ENCODE measurements around the gene KCTD17.

KCTD17 gene, protein sequence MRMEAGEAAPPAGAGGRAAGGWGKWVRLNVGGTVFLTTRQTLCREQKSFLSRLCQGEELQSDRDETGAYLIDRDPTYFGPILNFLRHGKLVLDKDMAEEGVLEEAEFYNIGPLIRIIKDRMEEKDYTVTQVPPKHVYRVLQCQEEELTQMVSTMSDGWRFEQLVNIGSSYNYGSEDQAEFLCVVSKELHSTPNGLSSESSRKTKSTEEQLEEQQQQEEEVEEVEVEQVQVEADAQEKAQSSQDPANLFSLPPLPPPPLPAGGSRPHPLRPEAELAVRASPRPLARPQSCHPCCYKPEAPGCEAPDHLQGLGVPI

DNA sequence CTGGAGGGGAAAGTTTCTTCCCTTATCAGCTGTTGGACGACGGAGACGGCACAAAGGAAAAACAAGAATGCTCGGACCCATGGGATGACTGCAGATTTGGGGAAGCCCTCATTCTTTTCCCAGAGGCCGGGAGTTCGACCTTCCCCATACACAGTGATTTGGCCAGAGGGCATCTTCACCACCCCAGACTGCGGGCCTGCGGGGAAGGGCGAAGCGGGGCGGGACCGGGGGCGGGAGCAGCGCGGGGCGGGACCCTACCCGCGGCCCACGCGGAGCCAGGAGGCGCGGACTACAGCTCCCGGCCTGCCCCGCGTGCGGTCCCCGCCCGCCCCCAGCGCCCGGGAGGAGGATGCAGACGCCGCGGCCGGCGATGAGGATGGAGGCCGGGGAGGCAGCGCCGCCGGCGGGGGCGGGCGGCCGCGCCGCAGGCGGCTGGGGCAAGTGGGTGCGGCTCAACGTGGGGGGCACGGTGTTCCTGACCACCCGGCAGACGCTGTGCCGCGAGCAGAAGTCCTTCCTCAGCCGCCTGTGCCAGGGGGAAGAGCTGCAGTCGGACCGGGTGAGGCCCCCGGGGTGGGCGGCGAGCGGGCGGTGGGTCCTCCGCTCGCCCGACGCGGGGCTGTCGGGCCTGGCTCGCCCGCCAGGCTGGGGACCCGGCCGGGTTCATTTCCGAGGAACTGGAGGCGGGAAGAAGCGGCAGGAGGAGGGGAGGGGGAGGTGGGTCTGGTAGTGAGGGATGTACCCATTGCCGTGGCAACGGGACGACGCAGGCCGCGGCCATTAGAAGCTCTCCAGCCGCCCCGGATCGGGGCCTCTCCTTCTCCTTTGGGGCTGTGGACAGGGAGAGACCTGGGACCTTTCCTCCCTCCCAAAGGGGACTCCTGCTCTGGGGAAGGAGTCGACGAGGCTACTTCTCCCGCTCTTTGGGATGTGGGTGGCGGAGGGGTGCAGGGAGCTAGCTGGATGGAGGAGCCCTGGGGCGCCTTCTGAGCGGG is at the start of gene KCTD17:
KCTD17 (plus strand) TSS at position 352 of the 995 bp plus-strand sequence; CDS start at position 371, 19 bp downstream.
- peaks cover 12% of the 10 kb centered on the region for H3K4me1 Mint-ChIP-seq (ENCODE audit: low read depth)
- peaks cover 7% of the 10 kb centered on the region for H3K36me3 Mint-ChIP-seq (ENCODE audit: low read depth)
- H3K27ac Mint-ChIP-seq, result peak within 1 kb of the TSS; percentile 63
- H3K27me3 Mint-ChIP-seq, result no peaks in the 10 kb centered on the region
- H3K9me3 Mint-ChIP-seq, result no peaks in the 10 kb centered on the region
- peak within 1 kb of the TSS; percentile 84 for H3K4me3 Mint-ChIP-seq

- H3K27me3 Mint-ChIP-seq, result peaks cover 16% of the 10 kb centered on the region
- H3K27ac Mint-ChIP-seq, result no peak overlapping the region
- no peaks in the 10 kb centered on the region for H3K9me3 Mint-ChIP-seq
- H3K36me3 Mint-ChIP-seq (ENCODE audit: low read depth), result no peaks in the 10 kb centered on the region
- no peaks in the 10 kb centered on the region for H3K4me1 Mint-ChIP-seq (ENCODE audit: low read depth)
- H3K4me3 Mint-ChIP-seq, result no peak overlapping the region
Observed at GRCh38 chr22:37001826-37002225, 49.7 kb upstream of the KCTD17 start.

DNA sequence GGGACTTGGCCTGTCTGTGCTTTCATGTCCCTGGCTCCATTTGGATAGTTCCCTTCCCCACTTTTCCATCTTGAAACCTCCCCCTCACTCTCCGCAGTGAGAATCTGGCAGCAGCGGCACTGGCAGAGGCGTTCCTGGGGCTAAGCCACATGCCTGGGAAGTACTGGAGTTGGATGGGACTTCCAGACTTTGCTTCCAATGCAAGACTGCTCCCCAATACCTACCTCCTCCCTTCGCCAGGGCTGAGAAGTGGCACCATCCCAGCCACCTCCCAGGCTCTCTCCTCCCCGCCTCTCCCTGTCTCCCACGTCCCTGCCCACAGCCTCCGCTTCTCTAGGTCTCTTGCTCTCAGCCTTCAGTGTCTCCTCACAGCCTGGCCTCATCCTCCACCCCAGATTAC is 48.9 kb upstream of the KCTD17 start:
- Mint-ChIP-seq H3K27me3 (peaks cover 13% of the 10 kb centered on the region), H3K4me3 (no peak overlapping the region), H3K9me3 (no peaks in the 10 kb centered on the region), H3K4me1 (ENCODE audit: low read depth) (no peaks in the 10 kb centered on the region), H3K36me3 (ENCODE audit: low read depth) (no peaks in the 10 kb centered on the region), H3K27ac (no peak overlapping the region)

GRCh38 chr22:37007651-37008050 is 43.9 kb upstream of the KCTD17 start:
- Mint-ChIP-seq H3K27me3 (peaks cover 13% of the 10 kb centered on the region), H3K36me3 (ENCODE audit: low read depth) (no peaks in the 10 kb centered on the region), H3K4me1 (ENCODE audit: low read depth) (no peaks in the 10 kb centered on the region), H3K27ac (no peak overlapping the region), H3K4me3 (no peak overlapping the region), H3K9me3 (no peaks in the 10 kb centered on the region)

DNA sequence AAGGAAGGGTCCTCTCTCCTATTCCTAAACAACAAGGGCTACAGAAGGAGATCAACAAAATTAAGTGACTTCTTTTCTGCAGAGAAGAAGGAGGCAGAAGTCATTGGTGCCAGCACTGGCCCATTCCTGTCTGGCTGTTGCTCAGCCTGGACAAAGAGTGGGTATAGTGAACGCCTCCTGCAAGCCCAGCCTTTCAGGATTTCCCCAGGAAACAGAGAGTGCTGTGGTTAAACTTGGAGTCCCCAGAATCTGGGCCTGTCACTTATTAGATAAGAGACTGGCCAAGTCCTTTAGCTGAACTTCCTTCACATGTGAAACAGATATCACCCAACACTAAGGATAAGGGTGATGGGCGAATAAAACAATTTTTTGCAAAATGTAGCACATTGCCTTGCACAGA is 43.2 kb upstream of the KCTD17 start:
- no peaks in the 10 kb centered on the region for H3K9me3 Mint-ChIP-seq
- peaks cover 13% of the 10 kb centered on the region for H3K27me3 Mint-ChIP-seq

DNA sequence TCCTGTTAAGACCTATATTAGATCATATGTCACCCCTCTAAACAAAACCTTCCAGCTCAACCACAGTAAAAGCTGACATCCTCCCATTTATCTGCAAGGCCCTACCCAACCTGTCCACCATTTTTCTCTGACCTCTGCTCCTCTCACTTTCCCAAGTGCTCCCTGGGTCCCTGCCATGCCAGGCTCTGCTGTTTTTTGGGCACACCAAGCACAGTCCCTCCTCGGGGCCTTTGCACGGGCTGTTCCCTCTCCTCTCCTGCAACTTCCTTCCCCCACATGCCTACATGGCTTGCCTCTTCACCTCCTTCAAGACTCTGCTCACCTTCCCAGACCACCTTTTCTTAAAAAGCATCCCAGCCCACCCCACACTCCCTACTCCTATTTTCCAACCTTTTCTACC is 42.1 kb upstream of the KCTD17 start:
- Mint-ChIP-seq H3K27me3 (peaks cover 13% of the 10 kb centered on the region), H3K4me3 (no peak overlapping the region), H3K36me3 (ENCODE audit: low read depth) (no peaks in the 10 kb centered on the region), H3K27ac (no peak overlapping the region), H3K9me3 (no peaks in the 10 kb centered on the region), H3K4me1 (ENCODE audit: low read depth) (no peaks in the 10 kb centered on the region)

More for the DNA sequence above, 43.2 kb upstream of the KCTD17 start:
- H3K36me3 Mint-ChIP-seq (ENCODE audit: low read depth), result no peaks in the 10 kb centered on the region
- H3K27ac Mint-ChIP-seq, result no peak overlapping the region
- no peak overlapping the region for H3K4me3 Mint-ChIP-seq
- no peaks in the 10 kb centered on the region for H3K4me1 Mint-ChIP-seq (ENCODE audit: low read depth)

GRCh38 chr22:37010174-37010573 is 41.4 kb upstream of the KCTD17 start:
- no peaks in the 10 kb centered on the region for H3K4me1 Mint-ChIP-seq (ENCODE audit: low read depth)
- H3K4me3 Mint-ChIP-seq, result no peak overlapping the region
- no peaks in the 10 kb centered on the region for H3K36me3 Mint-ChIP-seq (ENCODE audit: low read depth)
- peaks cover 13% of the 10 kb centered on the region for H3K27me3 Mint-ChIP-seq
- no peak overlapping the region for H3K27ac Mint-ChIP-seq
- H3K9me3 Mint-ChIP-seq, result no peaks in the 10 kb centered on the region

GRCh38 chr22:37010976-37011375 is 40.6 kb upstream of the KCTD17 start:
- Mint-ChIP-seq H3K27ac (no peak overlapping the region), H3K9me3 (no peaks in the 10 kb centered on the region), H3K4me3 (no peak overlapping the region), H3K27me3 (peaks cover 10% of the 10 kb centered on the region), H3K4me1 (ENCODE audit: low read depth) (no peaks in the 10 kb centered on the region), H3K36me3 (ENCODE audit: low read depth) (no peaks in the 10 kb centered on the region)

DNA sequence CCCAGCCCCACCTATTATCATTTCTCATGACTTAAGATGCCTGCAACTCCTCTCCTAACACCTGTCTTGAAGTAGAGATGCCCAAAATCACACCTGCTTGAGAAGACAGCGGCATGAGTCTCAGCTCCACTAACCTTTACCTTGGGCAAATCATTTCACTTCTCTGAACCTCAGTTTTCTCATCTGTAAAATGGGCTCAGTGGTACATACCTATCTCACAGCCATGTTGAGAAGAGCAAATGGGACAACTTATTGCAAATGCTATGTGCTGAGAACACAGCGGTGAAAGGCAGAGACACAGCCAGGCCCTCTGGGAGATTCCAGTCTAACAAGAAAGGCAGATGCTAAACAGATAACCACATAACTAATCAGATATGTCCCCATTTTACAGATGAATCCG is 40.1 kb upstream of the KCTD17 start:
- H3K4me3 Mint-ChIP-seq, result no peak overlapping the region
- no peaks in the 10 kb centered on the region for H3K36me3 Mint-ChIP-seq (ENCODE audit: low read depth)
- H3K4me1 Mint-ChIP-seq (ENCODE audit: low read depth), result no peaks in the 10 kb centered on the region
- no peak overlapping the region for H3K27ac Mint-ChIP-seq
- H3K27me3 Mint-ChIP-seq, result peaks cover 6% of the 10 kb centered on the region
- H3K9me3 Mint-ChIP-seq, result no peaks in the 10 kb centered on the region

- no peak overlapping the region for H3K4me3 Mint-ChIP-seq
- H3K9me3 Mint-ChIP-seq, result no peaks in the 10 kb centered on the region
- H3K27me3 Mint-ChIP-seq, result no peaks in the 10 kb centered on the region
- no peaks in the 10 kb centered on the region for H3K36me3 Mint-ChIP-seq (ENCODE audit: low read depth)
- H3K27ac Mint-ChIP-seq, result no peak overlapping the region
- H3K4me1 Mint-ChIP-seq (ENCODE audit: low read depth), result no peaks in the 10 kb centered on the region
Observed at GRCh38 chr22:37012262-37012904, 39.2 kb upstream of the KCTD17 start.

DNA sequence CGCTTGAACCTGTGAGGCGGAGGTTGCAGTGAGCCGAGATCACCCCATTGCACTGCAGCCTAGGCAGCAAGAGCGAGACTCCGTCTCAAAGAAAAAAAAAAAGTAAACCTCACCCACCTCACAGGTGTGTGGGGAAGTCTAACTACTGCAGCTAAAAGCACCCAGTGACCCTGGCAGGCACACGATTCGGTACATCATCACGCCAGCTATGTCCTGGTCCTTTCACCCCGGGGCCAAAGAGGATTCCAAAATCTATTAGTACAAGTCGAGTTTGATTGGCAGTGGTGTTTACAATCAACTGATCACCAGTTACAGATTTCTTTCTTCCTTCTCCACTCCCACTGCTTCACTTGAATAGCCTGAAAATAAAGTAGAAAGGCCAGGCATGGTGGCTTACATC is 38.6 kb upstream of the KCTD17 start:
- no peaks in the 10 kb centered on the region for H3K36me3 Mint-ChIP-seq (ENCODE audit: low read depth)
- no peaks in the 10 kb centered on the region for H3K9me3 Mint-ChIP-seq
- no peak overlapping the region for H3K4me3 Mint-ChIP-seq
- H3K4me1 Mint-ChIP-seq (ENCODE audit: low read depth), result no peaks in the 10 kb centered on the region
- H3K27me3 Mint-ChIP-seq, result no peaks in the 10 kb centered on the region
- no peak overlapping the region for H3K27ac Mint-ChIP-seq

DNA sequence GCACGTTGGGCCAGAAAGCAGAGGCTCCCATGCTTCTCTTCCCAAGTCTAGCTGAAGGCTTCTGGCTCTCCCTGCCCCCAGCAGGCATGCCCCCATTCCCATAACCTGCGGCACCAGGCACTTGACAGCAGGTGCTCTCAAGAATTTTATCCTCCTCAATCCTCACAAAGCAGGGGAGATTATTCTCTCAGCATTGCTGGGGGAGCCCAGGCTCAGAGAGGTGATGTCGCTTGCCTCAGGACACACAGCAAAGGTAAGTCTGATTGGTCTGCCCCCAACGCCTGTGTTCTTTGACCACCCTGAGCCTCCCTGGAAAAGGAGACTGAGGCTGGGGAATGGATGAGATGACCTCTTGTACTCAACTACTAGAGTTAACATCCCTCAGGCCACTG is 37.1 kb upstream of the KCTD17 start:
- no peaks in the 10 kb centered on the region for H3K4me1 Mint-ChIP-seq (ENCODE audit: low read depth)
- H3K36me3 Mint-ChIP-seq (ENCODE audit: low read depth), result no peaks in the 10 kb centered on the region
- peaks cover 4% of the 10 kb centered on the region for H3K27me3 Mint-ChIP-seq
- no peak overlapping the region for H3K27ac Mint-ChIP-seq
- H3K9me3 Mint-ChIP-seq, result no peaks in the 10 kb centered on the region
- H3K4me3 Mint-ChIP-seq, result no peak overlapping the region

DNA sequence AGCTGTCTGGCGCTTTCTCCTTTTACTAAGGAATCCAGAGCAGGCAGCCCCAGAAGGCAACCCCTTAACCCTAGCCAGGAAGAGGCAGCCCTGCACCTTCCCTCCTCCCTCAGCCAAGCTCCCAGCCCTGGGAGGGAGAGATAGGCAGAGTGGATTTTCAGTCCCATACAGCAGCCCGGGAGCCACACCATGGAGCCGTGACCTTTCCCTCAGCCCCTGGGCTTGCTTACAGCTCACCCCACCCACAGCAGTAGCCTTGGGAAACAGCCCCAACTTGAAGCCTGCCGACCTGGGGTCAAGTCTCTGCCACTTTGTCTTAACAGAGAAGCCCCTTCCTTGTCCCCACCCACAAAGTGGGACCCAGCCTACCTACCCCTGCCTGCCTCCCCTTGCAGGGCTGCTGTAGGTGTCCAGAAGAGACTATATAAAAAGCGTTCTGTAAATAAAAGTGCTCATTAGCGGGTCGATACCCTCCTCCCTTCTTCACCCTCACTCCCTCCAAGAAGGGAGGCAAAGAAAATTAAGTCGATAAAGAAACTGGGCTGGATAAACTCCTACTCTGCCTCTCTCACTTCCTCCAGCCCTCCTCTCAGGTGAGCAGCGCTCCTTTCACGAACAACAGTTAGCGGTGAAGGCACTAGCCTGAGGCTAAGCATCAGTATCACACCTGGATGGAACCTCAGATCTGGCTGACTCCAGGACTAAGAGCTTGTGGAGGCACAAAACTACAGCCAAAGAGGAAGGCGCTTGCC is 36.5 kb upstream of the KCTD17 start:
- Mint-ChIP-seq H3K4me1 (ENCODE audit: low read depth) (no peaks in the 10 kb centered on the region), H3K4me3 (no peak overlapping the region), H3K9me3 (no peaks in the 10 kb centered on the region), H3K27me3 (peaks cover 4% of the 10 kb centered on the region), H3K36me3 (ENCODE audit: low read depth) (no peaks in the 10 kb centered on the region), H3K27ac (no peak overlapping the region)

DNA sequence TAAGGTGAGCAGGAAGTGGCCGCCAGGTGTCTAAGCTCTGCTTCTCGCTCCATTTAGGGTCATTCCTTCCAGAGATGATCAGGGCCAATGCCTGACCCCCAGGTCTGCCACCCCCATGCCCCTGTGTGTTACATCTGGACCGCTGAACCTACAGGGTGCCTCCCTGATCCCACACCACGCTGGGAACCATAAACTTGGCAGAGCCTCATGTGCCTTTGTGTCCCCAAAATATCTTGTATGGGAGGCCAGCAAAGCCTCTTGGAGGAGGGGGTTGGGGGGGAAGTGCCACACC is 36.0 kb upstream of the KCTD17 start:
- H3K4me1 Mint-ChIP-seq (ENCODE audit: low read depth), result peaks cover 3% of the 10 kb centered on the region
- H3K9me3 Mint-ChIP-seq, result no peaks in the 10 kb centered on the region
- peaks cover 4% of the 10 kb centered on the region for H3K27me3 Mint-ChIP-seq
- H3K36me3 Mint-ChIP-seq (ENCODE audit: low read depth), result no peaks in the 10 kb centered on the region
- H3K27ac Mint-ChIP-seq, result no peak overlapping the region
- no peak overlapping the region for H3K4me3 Mint-ChIP-seq

Measured in stimulated activated naive CD8-positive, alpha-beta T cell treated with anti-CD3 and anti-CD28 coated beads, Interleukin-15, Interleukin-2, amounts not matched to agents 100 ng/mL and 50 ng/mL, for 24 hours (primary cell).